Stimulated activated effector memory CD8-positive, alpha-beta T cell treated with anti-CD3 and anti-CD28 coated beads, Interleukin-12 subunit alpha, Interleukin-12 subunit beta, amount 100 ng/mL, for 72 hours (primary cell): ENCODE data around the gene EPS8L3.
"Not testable (repeated sequence)": the region's sequence is repeated elsewhere in the genome, so short reads cannot be mapped to it uniquely, and the experiment has no call there.

Experiments used
- ATAC-seq: fragments of 150-1000 bp; cut with Tn5 transposase; 2 replicates; pipeline ENCODE4 v1.10.0; 2021
- DNase-seq, 2 donors: peaks; one replicate each; pipeline ENCODE4 v3.0.0; 2021 to 2022; ENCODE audit warnings: low spot score in 2 of 2
- H3K27ac Mint-ChIP-seq: one replicate; pipeline ENCODE4 v1.8.0; 2022; ENCODE audit warnings: mild to moderate bottlenecking, mixed read lengths
- H3K36me3 Mint-ChIP-seq: one replicate; pipeline ENCODE4 v1.8.0; 2022; ENCODE audit warnings: mild to moderate bottlenecking, mixed read lengths
- H3K4me1 Mint-ChIP-seq: one replicate; pipeline ENCODE4 v1.8.0; 2022; ENCODE audit warnings: mixed read lengths
- H3K4me3 Mint-ChIP-seq: one replicate; pipeline ENCODE4 v1.8.0; 2022; ENCODE audit warnings: mild to moderate bottlenecking, mixed read lengths
- H3K9me3 Mint-ChIP-seq: one replicate; pipeline ENCODE4 v1.8.0; 2022; ENCODE audit warnings: mixed read lengths

EPS8L3 gene

GRCh38 chr1:109776206-109776835 is 12.6 kb upstream of the EPS8L3 start:
- DNase-seq = no peak
- no peak for ATAC-seq
- H3K9me3 Mint-ChIP-seq = no peaks in the 10 kb centered on the region
- H3K36me3 Mint-ChIP-seq = no peaks in the 10 kb centered on the region
- H3K4me1 Mint-ChIP-seq = peaks cover 19% of the 10 kb centered on the region
- H3K27ac Mint-ChIP-seq = peak overlapping the region; percentile 50
- H3K4me3 Mint-ChIP-seq = no peak overlapping the region

- Mint-ChIP-seq H3K36me3 (no peaks in the 10 kb centered on the region), H3K9me3 (no peaks in the 10 kb centered on the region), H3K4me1 (peaks cover 19% of the 10 kb centered on the region), H3K27ac (no peak overlapping the region), H3K4me3 (no peak overlapping the region)
- ATAC-seq (no peak), DNase-seq (no peak)
Measured at GRCh38 chr1:109775398-109775797, 11.7 kb upstream of the EPS8L3 start.

GRCh38 chr1:109773900-109774485 is 10.3 kb upstream of the EPS8L3 start:
- no peak for ATAC-seq
- no peaks in the 10 kb centered on the region for H3K9me3 Mint-ChIP-seq
- DNase-seq = no peak
- peaks cover 26% of the 10 kb centered on the region for H3K4me1 Mint-ChIP-seq
- H3K36me3 Mint-ChIP-seq = no peaks in the 10 kb centered on the region
- H3K27ac Mint-ChIP-seq = peak overlapping the region; percentile 40
- H3K4me3 Mint-ChIP-seq = no peak overlapping the region

- Mint-ChIP-seq H3K9me3 (no peaks in the 10 kb centered on the region), H3K27ac (peak overlapping the region; percentile 40), H3K36me3 (no peaks in the 10 kb centered on the region), H3K4me1 (peaks cover 26% of the 10 kb centered on the region), H3K4me3 (no peak overlapping the region)
- ATAC-seq (peak; percentile 84), DNase-seq (peak; percentile 35 to 70)
Measured at GRCh38 chr1:109773203-109773899, 9.6 kb upstream of the EPS8L3 start.

- Mint-ChIP-seq H3K9me3 (no peaks in the 10 kb centered on the region), H3K4me3 (no peak overlapping the region), H3K4me1 (peaks cover 26% of the 10 kb centered on the region), H3K36me3 (no peaks in the 10 kb centered on the region), H3K27ac (no peak overlapping the region)
- no peak for DNase-seq
- no peak for ATAC-seq
Measured at GRCh38 chr1:109772658-109773202, 9.0 kb upstream of the EPS8L3 start.

- no peak overlapping the region for H3K27ac Mint-ChIP-seq
- H3K36me3 Mint-ChIP-seq = no peaks in the 10 kb centered on the region
- no peaks in the 10 kb centered on the region for H3K9me3 Mint-ChIP-seq
- DNase-seq (no peak), ATAC-seq (no peak)
- peaks cover 19% of the 10 kb centered on the region for H3K4me1 Mint-ChIP-seq
- no peak overlapping the region for H3K4me3 Mint-ChIP-seq
Measured at GRCh38 chr1:109771712-109772657, 8.3 kb upstream of the EPS8L3 start.

- Mint-ChIP-seq H3K9me3 (no peaks in the 10 kb centered on the region), H3K36me3 (no peaks in the 10 kb centered on the region), H3K4me1 (peaks cover 12% of the 10 kb centered on the region), H3K4me3 (no peak overlapping the region), H3K27ac (no peak overlapping the region)
- DNase-seq (no peak), ATAC-seq (no peak)
Measured at GRCh38 chr1:109770331-109771095, 6.8 kb upstream of the EPS8L3 start.

GRCh38 chr1:109769330-109770078 is 5.8 kb upstream of the EPS8L3 start:
- Mint-ChIP-seq H3K27ac (peak overlapping the region; percentile 26), H3K36me3 (no peaks in the 10 kb centered on the region), H3K4me1 (peaks cover 12% of the 10 kb centered on the region), H3K9me3 (no peaks in the 10 kb centered on the region), H3K4me3 (no peak overlapping the region)
- DNase-seq (no peak), ATAC-seq (peak; percentile 33)

GRCh38 chr1:109768820-109769219 is 5.1 kb upstream of the EPS8L3 start:
- H3K4me1 Mint-ChIP-seq = peaks cover 12% of the 10 kb centered on the region
- H3K4me3 Mint-ChIP-seq = no peak overlapping the region
- no peak for ATAC-seq
- H3K27ac Mint-ChIP-seq = no peak overlapping the region
- no peaks in the 10 kb centered on the region for H3K9me3 Mint-ChIP-seq
- no peak for DNase-seq
- no peaks in the 10 kb centered on the region for H3K36me3 Mint-ChIP-seq

GRCh38 chr1:109768335-109768650 is 4.6 kb upstream of the EPS8L3 start:
- ATAC-seq (no peak), DNase-seq (no peak)
- H3K27ac Mint-ChIP-seq = no peak overlapping the region

GRCh38 chr1:109767637-109768334 is 4.1 kb upstream of the EPS8L3 start:
- Mint-ChIP-seq H3K4me3 (no peak overlapping the region), H3K9me3 (no peaks in the 10 kb centered on the region), H3K27ac (no peak overlapping the region), H3K4me1 (peaks cover 12% of the 10 kb centered on the region), H3K36me3 (no peaks in the 10 kb centered on the region)
- ATAC-seq (no peak), DNase-seq (no peak)

More at GRCh38 chr1:109768335-109768650, 4.6 kb upstream of the EPS8L3 start:
- H3K4me1 Mint-ChIP-seq = peaks cover 12% of the 10 kb centered on the region
- H3K9me3 Mint-ChIP-seq = no peaks in the 10 kb centered on the region
- no peak overlapping the region for H3K4me3 Mint-ChIP-seq
- H3K36me3 Mint-ChIP-seq = no peaks in the 10 kb centered on the region

GRCh38 chr1:109766991-109767636 is 3.4 kb upstream of the EPS8L3 start:
- not testable (repeated sequence) for H3K27ac Mint-ChIP-seq, H3K36me3 Mint-ChIP-seq, DNase-seq, H3K4me1 Mint-ChIP-seq, ATAC-seq, H3K9me3 Mint-ChIP-seq, H3K4me3 Mint-ChIP-seq

- DNase-seq = no peak
- ATAC-seq = no peak
- Mint-ChIP-seq H3K4me3 (no peak overlapping the region), H3K27ac (no peak overlapping the region), H3K36me3 (no peaks in the 10 kb centered on the region), H3K4me1 (peaks cover 9% of the 10 kb centered on the region), H3K9me3 (no peaks in the 10 kb centered on the region)
Measured at GRCh38 chr1:109765896-109766615, 2.3 kb upstream of the EPS8L3 start.
